ENCODE measurements around the gene ZNF311. TPM values are rescaled to one million over a fixed set of nuclear protein-coding genes. Genes with fewer than 3 reads are reported as not detected.

Gene ZNF311
- total and polyA plus RNA-seq, 2 of the 13 experiments (the other 11 are each of a cell fraction or from before 2014, with no cell fraction given) = not detected

DNA sequence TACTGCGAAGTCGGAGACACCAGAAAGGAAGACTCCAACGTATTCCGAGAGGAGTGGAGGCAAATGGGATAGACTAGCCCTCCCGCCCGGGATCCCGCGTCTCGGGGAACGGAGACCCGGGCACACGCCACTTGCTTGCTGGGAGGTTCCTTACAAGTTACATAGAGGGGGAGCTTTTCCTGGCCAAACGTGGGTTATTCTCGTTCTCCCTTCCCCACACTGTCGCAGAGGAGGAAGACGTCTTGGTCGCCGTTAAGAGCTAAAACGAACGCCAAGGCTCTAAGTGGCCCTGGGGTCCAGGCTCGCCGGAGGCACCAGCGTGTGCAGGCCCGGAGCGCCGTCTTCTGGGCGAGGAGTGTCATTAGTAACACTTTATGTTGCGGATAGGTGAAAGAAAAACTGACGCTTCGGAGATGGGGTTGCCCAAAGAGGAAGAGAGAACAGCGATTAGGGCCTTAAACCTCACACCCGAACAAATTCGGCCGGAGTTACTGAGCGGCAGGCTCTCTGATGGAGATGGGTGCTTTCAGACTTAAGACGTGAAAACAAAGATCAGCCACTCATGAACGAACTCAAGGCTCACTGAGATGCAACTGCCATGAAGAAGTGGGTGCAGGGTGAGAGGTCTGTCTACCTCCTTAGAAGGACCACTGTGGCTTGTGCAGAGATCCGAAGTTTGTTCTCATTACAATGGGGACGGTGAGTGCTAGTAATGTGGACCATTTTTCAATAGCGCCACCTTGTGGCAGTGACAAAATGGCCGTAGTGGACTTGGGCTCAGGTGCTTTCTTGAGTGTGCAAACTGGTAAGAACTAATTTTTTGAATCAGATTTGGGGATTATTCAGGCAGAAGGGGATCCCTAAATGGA lies 11.7 kb upstream of the ZNF311 start (continued):
- TF ChIP-seq, protein P1, sequence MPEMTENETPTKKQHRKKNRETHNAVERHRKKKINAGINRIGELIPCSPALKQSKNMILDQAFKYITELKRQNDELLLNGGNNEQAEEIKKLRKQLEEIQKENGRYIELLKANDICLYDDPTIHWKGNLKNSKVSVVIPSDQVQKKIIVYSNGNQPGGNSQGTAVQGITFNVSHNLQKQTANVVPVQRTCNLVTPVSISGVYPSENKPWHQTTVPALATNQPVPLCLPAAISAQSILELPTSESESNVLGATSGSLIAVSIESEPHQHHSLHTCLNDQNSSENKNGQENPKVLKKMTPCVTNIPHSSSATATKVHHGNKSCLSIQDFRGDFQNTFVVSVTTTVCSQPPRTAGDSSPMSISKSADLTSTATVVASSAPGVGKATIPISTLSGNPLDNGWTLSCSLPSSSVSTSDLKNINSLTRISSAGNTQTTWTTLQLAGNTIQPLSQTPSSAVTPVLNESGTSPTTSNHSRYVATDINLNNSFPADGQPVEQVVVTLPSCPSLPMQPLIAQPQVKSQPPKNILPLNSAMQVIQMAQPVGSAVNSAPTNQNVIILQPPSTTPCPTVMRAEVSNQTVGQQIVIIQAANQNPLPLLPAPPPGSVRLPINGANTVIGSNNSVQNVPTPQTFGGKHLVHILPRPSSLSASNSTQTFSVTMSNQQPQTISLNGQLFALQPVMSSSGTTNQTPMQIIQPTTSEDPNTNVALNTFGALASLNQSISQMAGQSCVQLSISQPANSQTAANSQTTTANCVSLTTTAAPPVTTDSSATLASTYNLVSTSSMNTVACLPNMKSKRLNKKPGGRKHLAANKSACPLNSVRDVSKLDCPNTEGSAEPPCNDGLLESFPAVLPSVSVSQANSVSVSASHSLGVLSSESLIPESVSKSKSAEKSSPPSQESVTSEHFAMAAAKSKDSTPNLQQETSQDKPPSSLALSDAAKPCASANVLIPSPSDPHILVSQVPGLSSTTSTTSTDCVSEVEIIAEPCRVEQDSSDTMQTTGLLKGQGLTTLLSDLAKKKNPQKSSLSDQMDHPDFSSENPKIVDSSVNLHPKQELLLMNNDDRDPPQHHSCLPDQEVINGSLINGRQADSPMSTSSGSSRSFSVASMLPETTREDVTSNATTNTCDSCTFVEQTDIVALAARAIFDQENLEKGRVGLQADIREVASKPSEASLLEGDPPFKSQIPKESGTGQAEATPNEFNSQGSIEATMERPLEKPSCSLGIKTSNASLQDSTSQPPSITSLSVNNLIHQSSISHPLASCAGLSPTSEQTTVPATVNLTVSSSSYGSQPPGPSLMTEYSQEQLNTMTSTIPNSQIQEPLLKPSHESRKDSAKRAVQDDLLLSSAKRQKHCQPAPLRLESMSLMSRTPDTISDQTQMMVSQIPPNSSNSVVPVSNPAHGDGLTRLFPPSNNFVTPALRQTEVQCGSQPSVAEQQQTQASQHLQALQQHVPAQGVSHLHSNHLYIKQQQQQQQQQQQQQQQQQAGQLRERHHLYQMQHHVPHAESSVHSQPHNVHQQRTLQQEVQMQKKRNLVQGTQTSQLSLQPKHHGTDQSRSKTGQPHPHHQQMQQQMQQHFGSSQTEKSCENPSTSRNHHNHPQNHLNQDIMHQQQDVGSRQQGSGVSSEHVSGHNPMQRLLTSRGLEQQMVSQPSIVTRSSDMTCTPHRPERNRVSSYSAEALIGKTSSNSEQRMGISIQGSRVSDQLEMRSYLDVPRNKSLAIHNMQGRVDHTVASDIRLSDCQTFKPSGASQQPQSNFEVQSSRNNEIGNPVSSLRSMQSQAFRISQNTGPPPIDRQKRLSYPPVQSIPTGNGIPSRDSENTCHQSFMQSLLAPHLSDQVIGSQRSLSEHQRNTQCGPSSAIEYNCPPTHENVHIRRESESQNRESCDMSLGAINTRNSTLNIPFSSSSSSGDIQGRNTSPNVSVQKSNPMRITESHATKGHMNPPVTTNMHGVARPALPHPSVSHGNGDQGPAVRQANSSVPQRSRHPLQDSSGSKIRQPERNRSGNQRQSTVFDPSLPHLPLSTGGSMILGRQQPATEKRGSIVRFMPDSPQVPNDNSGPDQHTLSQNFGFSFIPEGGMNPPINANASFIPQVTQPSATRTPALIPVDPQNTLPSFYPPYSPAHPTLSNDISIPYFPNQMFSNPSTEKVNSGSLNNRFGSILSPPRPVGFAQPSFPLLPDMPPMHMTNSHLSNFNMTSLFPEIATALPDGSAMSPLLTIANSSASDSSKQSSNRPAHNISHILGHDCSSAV (CRISPR knock-in tag; IDR thresholded peaks at IDR 0.05; ENCODE audit: borderline replicate concordance) = no peak
- TF ChIP-seq KMT2A (CRISPR knock-in tag; IDR thresholded peaks at IDR 0.05) = peak; percentile 21; the same call in 1 of the 2 replicates
- TF ChIP-seq, protein P2, sequence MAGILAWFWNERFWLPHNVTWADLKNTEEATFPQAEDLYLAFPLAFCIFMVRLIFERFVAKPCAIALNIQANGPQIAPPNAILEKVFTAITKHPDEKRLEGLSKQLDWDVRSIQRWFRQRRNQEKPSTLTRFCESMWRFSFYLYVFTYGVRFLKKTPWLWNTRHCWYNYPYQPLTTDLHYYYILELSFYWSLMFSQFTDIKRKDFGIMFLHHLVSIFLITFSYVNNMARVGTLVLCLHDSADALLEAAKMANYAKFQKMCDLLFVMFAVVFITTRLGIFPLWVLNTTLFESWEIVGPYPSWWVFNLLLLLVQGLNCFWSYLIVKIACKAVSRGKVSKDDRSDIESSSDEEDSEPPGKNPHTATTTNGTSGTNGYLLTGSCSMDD (CRISPR knock-in tag; IDR thresholded peaks at IDR 0.05) = no peak
- peak; percentile 81; the same call in 1 of the 2 replicates for TF ChIP-seq ARID2 (CRISPR knock-in tag; IDR thresholded peaks at IDR 0.05; ENCODE audit: borderline replicate concordance)
- TF ChIP-seq PRPF4 (IDR thresholded peaks at IDR 0.05; ENCODE audit: low read depth, low read length, poor library complexity, severe bottlenecking) = no peak
- TF ChIP-seq KDM5B (CRISPR knock-in tag; IDR thresholded peaks at IDR 0.05; ENCODE audit: borderline replicate concordance) = peak; percentile 93; the same call in 1 of the 2 replicates
- TF ChIP-seq, protein P3, sequence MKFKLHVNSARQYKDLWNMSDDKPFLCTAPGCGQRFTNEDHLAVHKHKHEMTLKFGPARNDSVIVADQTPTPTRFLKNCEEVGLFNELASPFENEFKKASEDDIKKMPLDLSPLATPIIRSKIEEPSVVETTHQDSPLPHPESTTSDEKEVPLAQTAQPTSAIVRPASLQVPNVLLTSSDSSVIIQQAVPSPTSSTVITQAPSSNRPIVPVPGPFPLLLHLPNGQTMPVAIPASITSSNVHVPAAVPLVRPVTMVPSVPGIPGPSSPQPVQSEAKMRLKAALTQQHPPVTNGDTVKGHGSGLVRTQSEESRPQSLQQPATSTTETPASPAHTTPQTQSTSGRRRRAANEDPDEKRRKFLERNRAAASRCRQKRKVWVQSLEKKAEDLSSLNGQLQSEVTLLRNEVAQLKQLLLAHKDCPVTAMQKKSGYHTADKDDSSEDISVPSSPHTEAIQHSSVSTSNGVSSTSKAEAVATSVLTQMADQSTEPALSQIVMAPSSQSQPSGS (CRISPR knock-in tag; IDR thresholded peaks at IDR 0.05) = peak; percentile 34; the same call in 1 of the 2 replicates
- no peak for TF ChIP-seq ZFP36L2 (CRISPR knock-in tag; IDR thresholded peaks at IDR 0.05)
- TF ChIP-seq SALL2 (CRISPR knock-in tag; IDR thresholded peaks at IDR 0.05) = no peak; the same call in 1 of the 2 replicates
- TF ChIP-seq, protein P4, sequence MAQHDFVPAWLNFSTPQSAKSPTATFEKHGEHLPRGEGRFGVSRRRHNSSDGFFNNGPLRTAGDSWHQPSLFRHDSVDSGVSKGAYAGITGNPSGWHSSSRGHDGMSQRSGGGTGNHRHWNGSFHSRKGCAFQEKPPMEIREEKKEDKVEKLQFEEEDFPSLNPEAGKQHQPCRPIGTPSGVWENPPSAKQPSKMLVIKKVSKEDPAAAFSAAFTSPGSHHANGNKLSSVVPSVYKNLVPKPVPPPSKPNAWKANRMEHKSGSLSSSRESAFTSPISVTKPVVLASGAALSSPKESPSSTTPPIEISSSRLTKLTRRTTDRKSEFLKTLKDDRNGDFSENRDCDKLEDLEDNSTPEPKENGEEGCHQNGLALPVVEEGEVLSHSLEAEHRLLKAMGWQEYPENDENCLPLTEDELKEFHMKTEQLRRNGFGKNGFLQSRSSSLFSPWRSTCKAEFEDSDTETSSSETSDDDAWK (CRISPR knock-in tag; IDR thresholded peaks at IDR 0.05) = no peak
